ENCODE results near the gene EMC1.
"Not testable (repeated sequence)": the region's sequence is repeated elsewhere in the genome, so short reads cannot be mapped to it uniquely, and the experiment has no call there.

Gene EMC1

DNA sequence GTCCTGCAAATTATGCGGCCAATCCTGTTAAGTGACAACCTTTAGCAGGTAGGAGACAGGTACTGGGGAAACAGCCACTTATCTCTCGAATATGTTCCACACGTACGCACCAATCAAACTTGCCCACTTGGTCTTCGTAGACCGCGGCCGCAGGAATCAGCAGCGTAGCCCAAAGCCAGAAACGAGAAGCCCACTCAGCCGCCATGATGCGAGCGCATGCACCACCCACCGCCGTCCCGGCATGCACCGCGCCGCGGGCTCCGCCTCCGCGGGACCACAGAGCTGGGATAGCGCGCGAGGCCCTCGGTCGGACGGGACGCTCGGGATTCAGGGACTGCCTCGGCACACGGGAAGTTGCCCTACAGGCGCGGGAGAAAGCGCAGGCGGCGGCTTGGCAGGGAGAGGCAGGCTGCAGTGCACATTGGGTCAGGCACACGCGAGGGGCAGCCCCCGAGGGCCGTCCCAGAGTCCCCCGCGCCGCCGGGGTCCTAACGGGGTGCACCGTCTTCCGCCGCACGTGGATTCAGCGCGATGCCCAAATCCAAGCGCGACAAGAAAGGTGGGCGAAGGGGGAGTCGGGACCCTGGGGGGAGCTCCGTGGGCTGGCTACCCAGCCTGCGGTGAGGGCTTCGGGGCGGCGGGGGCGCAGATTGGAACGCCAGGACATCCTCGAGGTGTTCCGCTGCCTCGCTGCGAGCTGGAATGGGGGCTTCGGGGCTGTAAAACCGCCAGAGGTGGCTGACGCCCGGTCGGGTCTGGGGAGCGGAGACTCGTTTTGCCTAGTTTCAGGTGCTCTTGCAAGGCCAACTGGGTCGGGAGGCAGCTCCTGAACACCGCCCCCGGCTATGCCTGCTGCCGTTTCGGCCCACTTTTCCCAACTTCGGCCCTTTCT is at the start of gene EMC1, which contains the start of gene MRTO4:
Gene EMC1, minus strand, starts transcription at position 220 of the 892 bp plus-strand sequence. Its CDS starts 15 bp downstream, at position 205.
Gene MRTO4, plus strand, starts transcription at position 501 of the 892 bp plus-strand sequence. Its CDS starts 31 bp downstream, at position 532.
- DNase-seq, result peak; percentile 83

DNA sequence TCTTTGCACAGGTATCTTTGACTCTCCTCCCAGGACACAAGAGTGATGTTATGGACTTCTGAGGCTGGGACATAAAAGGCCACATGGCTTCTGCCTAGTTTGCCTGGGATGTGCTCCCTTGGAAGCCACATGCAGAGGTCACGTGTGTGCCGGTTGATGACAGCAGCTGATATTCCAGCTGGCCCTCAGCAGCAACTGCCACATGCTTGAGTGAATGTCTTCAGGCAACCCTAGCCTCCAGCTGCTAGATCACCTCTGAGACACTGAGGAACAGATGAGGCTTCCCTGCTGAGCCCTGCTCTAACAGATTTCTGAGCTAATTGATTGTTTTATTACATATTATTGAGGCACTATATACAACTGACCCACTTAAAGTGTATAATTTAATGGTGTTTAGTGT is 48.9 kb upstream of the EMC1 start:
- no peak for DNase-seq

- no peak for DNase-seq
Observed at GRCh38 chr1:19294638-19295037, 43.3 kb upstream of the EMC1 start.

DNA sequence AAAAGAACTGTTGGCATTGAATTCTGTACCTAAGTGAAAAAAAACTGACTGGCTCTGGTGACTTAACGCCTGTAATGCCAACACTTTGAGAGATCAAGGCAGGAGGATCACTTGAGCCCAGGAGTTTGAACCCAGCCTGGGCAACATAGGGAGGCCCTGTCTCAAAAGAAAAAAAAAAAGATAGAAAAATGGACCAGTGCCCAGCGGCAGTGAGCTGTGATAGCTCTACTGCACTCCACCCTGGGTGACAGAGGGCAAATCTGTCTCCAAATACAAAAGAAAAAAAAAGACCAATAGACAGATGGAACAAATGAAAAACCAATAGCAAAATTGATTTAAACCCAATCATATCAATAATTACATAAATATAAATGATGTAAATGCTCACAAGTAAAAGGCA is 37.9 kb upstream of the EMC1 start:
- DNase-seq, result no peak

DNA sequence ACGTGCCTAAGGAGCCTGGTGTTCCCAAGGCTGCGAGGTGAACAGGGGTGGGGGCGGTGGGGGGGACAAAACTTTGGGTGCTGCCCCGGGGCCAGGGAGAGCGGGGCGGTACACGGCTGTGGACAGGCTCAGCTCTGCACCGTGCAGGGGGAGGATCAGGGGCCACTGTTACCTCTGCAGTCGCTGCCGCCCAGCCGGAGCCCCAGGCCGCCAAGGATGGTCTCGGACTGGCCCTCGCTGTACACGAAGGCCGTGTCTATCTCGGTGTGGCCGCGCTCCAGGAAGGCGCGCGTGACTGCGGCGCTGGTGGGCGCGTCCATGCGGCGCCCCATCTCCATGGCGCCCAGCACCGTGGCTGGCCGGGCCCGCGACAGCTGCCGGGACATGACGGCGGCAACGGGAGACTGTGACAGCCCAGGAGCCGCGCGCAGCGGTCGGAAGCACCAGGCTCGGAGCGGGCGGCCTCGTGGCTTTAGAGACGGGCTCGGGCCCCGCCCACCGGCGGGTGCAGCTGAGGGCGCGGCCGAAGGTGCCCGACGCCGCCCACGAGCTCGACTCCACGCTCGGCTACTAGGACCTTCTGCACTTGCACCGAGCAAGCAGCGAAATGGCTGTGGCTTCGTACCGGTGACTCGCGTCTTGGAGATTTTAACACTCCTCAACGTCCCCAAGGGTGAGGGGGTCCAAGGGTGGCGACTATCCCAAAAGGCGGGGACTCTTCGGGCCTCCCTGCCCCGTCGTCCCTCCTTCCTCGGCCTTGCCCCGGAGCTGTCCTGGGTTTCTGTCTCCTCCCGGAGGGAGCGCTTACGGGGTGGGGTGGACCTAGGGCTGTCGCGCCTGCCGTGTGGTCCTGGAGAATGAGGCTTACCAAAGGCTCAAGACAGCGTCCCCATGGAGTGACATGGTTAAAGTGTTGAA is 37.3 kb upstream of the EMC1 start, which contains the start of gene AKR7A3:
Gene AKR7A3, minus strand, starts transcription at position 447 of the 918 bp plus-strand sequence. Its CDS starts 61 bp downstream, at position 386.
- DNase-seq, result peak; percentile 38

GRCh38 chr1:19287436-19288185 is 36.3 kb upstream of the EMC1 start:
- no peak for DNase-seq

DNA sequence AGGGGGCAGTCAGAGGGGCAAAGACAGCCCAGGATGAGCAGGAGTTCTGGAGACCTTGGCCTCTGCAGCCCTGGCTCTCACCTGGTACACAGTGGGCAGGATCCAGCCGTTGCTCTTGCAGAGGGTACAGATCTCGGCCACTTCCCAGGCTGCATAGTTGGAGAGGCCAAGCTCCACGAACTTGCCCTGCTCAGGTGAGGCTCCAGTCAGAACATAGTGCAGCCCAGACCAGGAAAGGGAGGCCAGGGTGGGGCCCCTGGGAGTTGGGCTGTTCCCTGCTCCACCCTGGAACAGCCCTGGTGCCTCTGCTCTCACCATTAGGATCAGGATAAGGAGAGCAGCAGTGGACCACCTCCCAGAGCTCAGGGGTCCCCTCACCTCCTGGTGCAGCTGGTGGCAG is 34.5 kb upstream of the EMC1 start:
- not testable (repeated sequence) for DNase-seq

DNA sequence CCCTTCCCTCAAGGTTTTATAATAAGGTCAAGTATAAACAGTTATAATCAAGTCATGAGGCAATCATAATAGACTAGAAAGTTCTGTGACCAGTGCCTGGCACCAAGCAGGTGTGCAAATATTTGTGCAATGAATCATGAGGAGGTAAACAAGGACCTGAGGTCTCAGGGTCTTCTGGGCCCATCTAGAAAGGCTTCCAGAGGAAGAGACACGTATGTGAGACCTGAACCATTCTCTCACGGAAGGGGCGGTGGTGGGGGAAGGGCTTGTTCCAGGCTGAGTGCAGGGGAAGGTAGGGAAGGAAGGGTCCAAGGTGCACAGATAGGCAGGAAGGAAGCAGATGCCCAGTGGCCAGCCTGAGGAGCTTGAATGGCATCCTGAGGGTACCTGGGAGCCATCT is 34.0 kb upstream of the EMC1 start:
- not testable (repeated sequence) for DNase-seq

DNA sequence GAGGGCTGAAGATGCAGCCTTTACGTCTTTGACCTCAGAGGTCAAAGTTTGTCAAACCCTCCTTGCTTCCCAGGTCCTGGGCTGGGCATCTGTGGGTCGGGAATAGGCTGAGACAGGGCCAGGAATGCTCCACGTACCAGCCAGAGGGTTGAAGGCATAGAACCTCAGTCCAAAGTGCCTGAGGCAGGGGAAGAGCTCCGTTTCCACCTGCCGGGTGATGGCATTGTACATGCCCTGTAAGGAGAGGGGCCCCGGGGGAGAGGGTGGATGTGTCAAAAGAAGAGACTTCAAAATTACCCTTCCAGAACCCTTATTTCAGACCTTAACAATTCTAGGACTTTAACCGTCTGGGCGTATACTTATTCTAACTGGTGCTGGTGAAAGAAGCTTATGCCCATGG is 33.6 kb upstream of the EMC1 start:
- DNase-seq, result no peak

GRCh38 chr1:19283891-19284290 is 32.6 kb upstream of the EMC1 start:
- DNase-seq, result no peak

GRCh38 chr1:19274636-19275035 is 23.3 kb upstream of the EMC1 start:
- DNase-seq, result no peak

GRCh38 chr1:19273844-19274531 is 22.7 kb upstream of the EMC1 start:
- not testable (repeated sequence) for DNase-seq

GRCh38 chr1:19273106-19273843 is 22.0 kb upstream of the EMC1 start:
- no peak for DNase-seq

- no peak for DNase-seq
Observed at GRCh38 chr1:19272064-19272463, 20.7 kb upstream of the EMC1 start.

DNA sequence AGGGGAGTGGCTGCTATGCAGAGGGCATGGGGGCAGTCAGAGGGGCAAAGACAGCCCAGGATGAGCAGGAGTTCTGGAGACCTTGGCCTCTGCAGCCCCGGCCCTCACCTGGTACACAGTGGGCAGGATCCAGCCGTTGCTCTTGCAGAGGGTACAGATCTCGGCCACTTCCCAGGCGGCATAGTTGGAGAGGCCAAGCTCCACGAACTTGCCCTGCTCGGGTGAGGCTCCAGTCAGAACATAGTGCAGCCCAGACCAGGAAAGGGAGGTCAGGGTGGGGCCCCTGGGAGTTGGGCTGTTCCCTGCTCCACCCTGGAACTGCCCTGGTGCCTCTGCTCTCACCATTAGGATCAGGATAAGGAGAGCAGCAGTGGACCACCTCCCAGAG is 19.0 kb upstream of the EMC1 start:
- not testable (repeated sequence) for DNase-seq

DNA sequence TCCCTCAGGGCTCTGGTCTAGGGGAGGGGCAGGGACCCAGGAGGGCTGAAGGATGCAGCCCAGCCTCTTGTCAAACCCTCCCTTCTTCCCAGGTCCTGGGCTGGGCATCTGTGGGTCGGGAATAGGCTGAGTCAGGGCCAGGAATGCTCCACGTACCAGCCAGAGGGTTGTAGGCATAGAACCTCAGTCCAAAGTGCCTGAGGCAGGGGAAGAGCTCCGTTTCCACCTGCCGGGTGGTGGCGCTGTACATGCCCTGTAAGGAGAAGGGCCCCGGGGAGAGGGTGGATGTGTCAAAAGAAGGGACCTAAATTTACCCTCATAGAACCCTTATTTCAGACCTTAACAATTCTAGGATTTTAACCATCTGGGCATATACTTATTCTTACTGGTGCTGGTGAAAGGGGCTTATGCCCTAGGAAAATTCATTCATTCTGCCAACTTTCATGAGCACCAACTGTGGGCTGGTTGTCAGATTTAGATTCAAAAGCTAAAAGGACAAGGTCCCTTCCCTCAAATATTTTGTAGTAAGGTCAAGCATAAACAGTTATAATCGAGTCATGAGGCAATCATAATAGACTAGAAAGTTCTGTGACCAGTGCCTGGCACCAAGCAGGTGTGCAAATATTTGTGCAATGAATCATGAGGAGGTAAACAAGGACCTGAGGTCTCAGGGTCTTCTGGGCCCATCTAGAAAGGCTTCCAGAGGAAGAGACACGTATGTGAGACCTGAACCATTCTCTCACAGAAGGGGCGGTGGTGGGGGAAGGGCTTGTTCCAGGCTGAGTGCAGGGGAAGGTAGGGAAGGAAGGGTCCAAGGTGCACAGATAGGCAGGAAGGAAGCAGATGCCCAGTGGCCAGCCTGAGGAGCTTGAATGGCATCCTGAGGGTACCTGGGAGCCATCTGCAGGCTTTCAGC is 18.4 kb upstream of the EMC1 start:
- DNase-seq, result not testable (repeated sequence)

DNA sequence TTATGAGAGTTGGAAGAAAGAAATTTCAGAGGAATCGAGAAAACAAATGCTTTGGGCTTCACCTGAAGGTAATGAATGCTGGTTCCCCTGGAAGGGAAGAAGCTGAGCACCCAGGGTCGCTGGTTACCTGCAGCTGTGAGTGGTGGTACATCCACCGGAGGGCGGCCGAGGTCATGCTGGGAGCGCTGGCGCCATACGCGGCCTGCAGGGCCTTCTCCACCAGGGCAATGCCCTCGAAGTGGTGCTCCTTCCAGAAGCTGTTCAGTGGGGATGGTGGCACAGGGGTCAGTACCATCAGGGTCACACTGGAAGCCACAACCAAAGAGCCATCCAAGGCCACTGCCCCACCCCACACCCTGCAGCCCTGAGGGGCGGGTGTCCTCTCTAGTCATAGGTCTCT is 17.1 kb upstream of the EMC1 start:
- DNase-seq, result no peak

DNA sequence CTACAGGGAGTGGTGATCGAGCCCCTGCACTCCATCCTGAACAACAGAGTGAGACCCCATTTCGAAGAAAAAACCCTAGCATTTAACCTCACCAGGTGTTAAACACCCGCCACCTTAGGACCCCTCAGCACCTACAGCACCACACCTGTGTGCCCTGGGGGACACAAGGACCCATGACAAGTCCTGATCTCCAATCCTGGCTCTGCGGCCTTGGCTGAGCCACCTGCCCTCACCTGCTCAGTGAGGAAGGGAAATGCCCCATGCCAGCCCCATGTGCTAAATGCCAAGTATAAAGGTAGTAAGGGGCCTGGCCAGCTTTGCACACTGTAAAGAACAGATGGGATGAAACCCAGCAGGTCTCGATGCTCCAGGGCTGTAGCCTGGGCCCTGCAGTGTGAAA is 11.4 kb upstream of the EMC1 start:
- DNase-seq, result no peak

DNA sequence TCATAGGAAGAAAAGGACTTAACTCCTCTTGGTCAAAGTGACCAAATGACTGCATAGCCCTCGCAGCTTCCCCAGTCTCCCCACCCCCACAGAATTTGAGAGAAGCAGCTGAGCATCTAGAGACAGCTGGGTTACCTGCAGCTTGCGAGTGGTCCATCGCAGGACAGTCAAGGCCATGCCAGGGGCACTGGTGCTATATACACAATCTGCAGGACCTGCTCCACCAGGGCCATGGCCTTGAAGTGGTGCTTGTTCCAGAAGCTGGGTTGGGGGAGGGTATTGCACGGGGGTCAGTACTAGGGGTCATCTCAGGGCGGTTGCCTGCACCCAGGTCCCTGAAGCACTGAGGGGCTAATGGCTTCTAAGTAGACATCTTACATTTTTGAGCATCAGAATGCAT is 10.7 kb upstream of the EMC1 start:
- DNase-seq, result no peak
